Astrocyte of the cerebellum (primary cell): Measurements from ENCODE around the gene NTM.
A peak's percentile ranks its signal among the peaks of the same experiment; 100 is the strongest.

Experiments used
- DNase-seq: peaks from one replicate; pipeline ENCODE4 v3.0.0-alpha.2; 2011; ENCODE audit warnings: low read depth
- H3K4me3 ChIP-seq: 2 replicates; pipeline ENCODE4 v1.5.1; 2011; ENCODE audit warnings: mild to moderate bottlenecking, low read depth, low read length, moderate library complexity
- CTCF ChIP-seq: IDR thresholded peaks from 2 replicates; pipeline ENCODE4 v1.5.1; 2012; ENCODE audit warnings: low read length, low read depth, moderate library complexity, mild to moderate bottlenecking; ENCODE audit errors: missing control alignments
- in situ Hi-C: cut with HindIII; loops from 2 replicates; pipeline ENCODE4 v1.10.0; 2017; ENCODE audit warnings: low sequenced_read_pairs

Gene NTM

GRCh38 chr11:131385763-131386390 lies 15.5 kb downstream of the NTM start:
- TF ChIP-seq CTCF = no peak
- no peak for DNase-seq
- no peak overlapping the region for H3K4me3 ChIP-seq
- in situ Hi-C loops = no loop called here

GRCh38 chr11:131386408-131386807 lies 16.0 kb downstream of the NTM start:
- in situ Hi-C loops = no loop called here
- H3K4me3 ChIP-seq = no peak overlapping the region
- TF ChIP-seq CTCF = no peak
- DNase-seq = no peak

GRCh38 chr11:131388030-131388429 lies 17.6 kb downstream of the NTM start:
- TF ChIP-seq CTCF = no peak
- H3K4me3 ChIP-seq = no peak overlapping the region
- no peak for DNase-seq
- in situ Hi-C loops = no loop called here

GRCh38 chr11:131389582-131389981 lies 19.2 kb downstream of the NTM start:
- TF ChIP-seq CTCF = no peak
- DNase-seq = no peak
- in situ Hi-C loops = no loop called here
- H3K4me3 ChIP-seq = no peak overlapping the region

GRCh38 chr11:131391176-131391575 lies 20.8 kb downstream of the NTM start:
- H3K4me3 ChIP-seq = no peak overlapping the region
- no peak for DNase-seq
- in situ Hi-C loops = no loop called here
- no peak for TF ChIP-seq CTCF

GRCh38 chr11:131392528-131393255 lies 22.3 kb downstream of the NTM start:
- peak; percentile 39 for TF ChIP-seq CTCF
- DNase-seq = no peak
- in situ Hi-C loops = no loop called here
- no peak overlapping the region for H3K4me3 ChIP-seq
